NCI-H2081 treated with DMSO at 0.1 percent for 48 hours (cell line): ENCODE data around the gene CBLIF.
"Not testable (repeated sequence)": the region's sequence is repeated elsewhere in the genome, so short reads cannot be mapped to it uniquely, and the experiment has no call there.

Source experiments
- DNase-seq: peaks from one replicate; lab custom pipeline; 2025; lab: John Stamatoyannopoulos, UW

The CBLIF gene

DNA sequence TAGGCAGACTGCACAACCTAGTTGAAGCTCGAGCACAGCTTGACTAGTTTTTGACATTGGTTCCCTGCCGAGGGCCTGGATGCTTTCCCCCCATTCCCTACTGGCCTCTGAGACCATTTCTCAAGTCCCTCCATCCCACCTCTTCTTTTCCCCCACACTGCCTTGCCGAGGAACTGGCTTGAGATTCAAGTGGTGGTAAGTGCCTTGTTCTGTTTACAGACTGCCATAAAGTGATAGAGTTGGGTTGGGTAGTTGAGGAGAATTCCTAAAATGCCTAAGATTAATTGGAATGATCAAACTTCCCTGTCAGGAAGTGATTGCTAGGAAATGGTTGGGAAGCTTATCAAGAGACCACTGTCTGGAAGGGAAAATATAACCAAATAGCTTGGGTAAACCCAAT is 50.9 kb downstream of the CBLIF start:
- DNase-seq = no peak

DNA sequence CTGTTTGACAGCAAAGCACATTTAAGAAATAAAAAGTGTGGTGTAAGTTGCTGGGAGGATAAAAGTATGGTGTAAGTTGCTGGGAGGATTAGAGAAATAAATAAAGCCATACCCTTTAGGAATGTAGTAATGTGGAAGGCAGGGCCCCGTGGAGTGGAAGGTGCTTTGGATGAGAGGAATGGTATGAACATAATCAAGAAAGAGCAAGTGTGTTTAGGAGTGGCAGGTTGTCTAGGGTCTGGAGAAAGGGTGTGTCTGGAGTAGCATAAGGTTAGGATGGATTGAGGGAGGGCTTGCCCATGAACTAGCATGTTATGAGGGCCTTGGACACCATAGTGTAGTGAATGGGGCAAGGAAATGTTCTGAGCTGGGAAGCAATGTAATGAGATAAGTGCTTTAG is 52.8 kb downstream of the CBLIF start:
- DNase-seq = no peak

- DNase-seq = no peak
Measured at GRCh38 chr11:59791639-59792038, 53.7 kb downstream of the CBLIF start.

GRCh38 chr11:59787816-59788215 is 57.5 kb downstream of the CBLIF start:
- DNase-seq = no peak

DNA sequence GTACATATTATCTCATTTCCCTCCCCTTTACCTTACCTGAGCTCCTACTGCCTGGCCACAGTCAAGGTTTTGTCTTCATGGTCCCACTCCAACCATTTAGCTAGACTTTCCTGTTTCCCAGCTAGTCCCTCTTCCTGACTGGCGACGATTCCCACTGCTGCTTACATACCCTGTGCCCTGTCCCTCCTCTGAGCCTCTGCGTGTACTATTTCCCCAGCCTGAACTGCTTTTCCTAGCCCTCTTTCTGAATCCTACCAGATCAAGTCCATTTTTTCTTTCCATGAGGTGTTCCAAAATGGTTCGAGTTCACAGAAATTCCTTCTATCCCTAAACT is 58.1 kb downstream of the CBLIF start:
- no peak for DNase-seq

- DNase-seq = no peak
Measured at GRCh38 chr11:59785818-59786217, 59.5 kb downstream of the CBLIF start.

- not testable (repeated sequence) for DNase-seq
Measured at GRCh38 chr11:59784441-59784840, 60.9 kb downstream of the CBLIF start.

- DNase-seq = no peak
Measured at GRCh38 chr11:59783632-59784090, 61.6 kb downstream of the CBLIF start.

- DNase-seq = no peak
Measured at GRCh38 chr11:59782080-59782479, 63.2 kb downstream of the CBLIF start.

GRCh38 chr11:59779487-59779886 is 65.8 kb downstream of the CBLIF start:
- DNase-seq = no peak
